ENCODE measurements around the gene LMTK2. TPM values are rescaled to one million over a fixed set of nuclear protein-coding genes. Genes with fewer than 3 reads are reported as not detected.

The LMTK2 gene
- total and polyA plus RNA-seq, 5 donors from 2014 or later = 2.0 to 28.9 (median 3.0) TPM

GRCh38 chr7:98077762-98078161, 28.9 kb upstream of the LMTK2 start:
- Histone ChIP-seq H3K27ac (ENCODE audit: insufficient read depth, low read length, poor library complexity, severe bottlenecking) (no peak overlapping the region), H3K9me3 (ENCODE audit: control insufficient read depth in 2 of 2, low read length in 2 of 2) (no peaks in the 10 kb centered on the region), H3K4me3 (ENCODE audit: low read depth, low read length) (no peak overlapping the region), H3K4me1 (ENCODE audit: control insufficient read depth, insufficient read depth, low read length, poor library complexity, severe bottlenecking) (no peaks in the 10 kb centered on the region), H3K27me3 (ENCODE audit: control insufficient read depth, insufficient read depth, low read length) (no peaks in the 10 kb centered on the region), H3K36me3 (ENCODE audit: control insufficient read depth, insufficient read depth, low read length) (no peaks in the 10 kb centered on the region)
- Mint-ChIP-seq H3K27ac (no peak overlapping the region), H3K36me3 (no peaks in the 10 kb centered on the region), H3K4me3 (no peak overlapping the region), H3K27me3 (peaks cover 14% of the 10 kb centered on the region), H3K9me3 (peaks cover 0 to 2% (median 0%) of the 10 kb centered on the region in 7 donors), H3K4me1 (no peaks in the 10 kb centered on the region)
- DNase-seq (no peak), ATAC-seq (ENCODE audit: low read depth in 2 of 2) (no peak)

GRCh38 chr7:98078197-98078870, 28.3 kb upstream of the LMTK2 start:
- no peak for ATAC-seq (ENCODE audit: low read depth in 2 of 2)
- peaks cover 0 to 2% (median 0%) of the 10 kb centered on the region in 7 donors for H3K9me3 Mint-ChIP-seq
- no peak for DNase-seq
- H3K27me3 Mint-ChIP-seq = peaks cover 14% of the 10 kb centered on the region
- no peaks in the 10 kb centered on the region for H3K27me3 ChIP-seq (ENCODE audit: control insufficient read depth, insufficient read depth, low read length)
- H3K9me3 ChIP-seq (ENCODE audit: control insufficient read depth in 2 of 2, low read length in 2 of 2) = no peaks in the 10 kb centered on the region
- H3K4me1 ChIP-seq (ENCODE audit: control insufficient read depth, insufficient read depth, low read length, poor library complexity, severe bottlenecking) = no peaks in the 10 kb centered on the region
- no peaks in the 10 kb centered on the region for H3K4me1 Mint-ChIP-seq
- H3K4me3 ChIP-seq (ENCODE audit: low read depth, low read length) = no peak overlapping the region
- H3K36me3 Mint-ChIP-seq = no peaks in the 10 kb centered on the region
- no peaks in the 10 kb centered on the region for H3K36me3 ChIP-seq (ENCODE audit: control insufficient read depth, insufficient read depth, low read length)
- no peak overlapping the region for H3K4me3 Mint-ChIP-seq
- H3K27ac ChIP-seq (ENCODE audit: insufficient read depth, low read length, poor library complexity, severe bottlenecking) = no peak overlapping the region
- no peak overlapping the region for H3K27ac Mint-ChIP-seq

- H3K27me3 ChIP-seq (ENCODE audit: control insufficient read depth, insufficient read depth, low read length) = no peaks in the 10 kb centered on the region
- ATAC-seq (ENCODE audit: low read depth in 2 of 2) (no peak), DNase-seq (no peak)
- no peaks in the 10 kb centered on the region for H3K36me3 ChIP-seq (ENCODE audit: control insufficient read depth, insufficient read depth, low read length)
- H3K27me3 Mint-ChIP-seq = peaks cover 18% of the 10 kb centered on the region
- no peaks in the 10 kb centered on the region for H3K36me3 Mint-ChIP-seq
- no peak overlapping the region for H3K4me3 Mint-ChIP-seq
- H3K9me3 ChIP-seq (ENCODE audit: control insufficient read depth in 2 of 2, low read length in 2 of 2) = no peaks in the 10 kb centered on the region
- no peak overlapping the region for H3K27ac ChIP-seq (ENCODE audit: insufficient read depth, low read length, poor library complexity, severe bottlenecking)
- H3K4me1 ChIP-seq (ENCODE audit: control insufficient read depth, insufficient read depth, low read length, poor library complexity, severe bottlenecking) = no peaks in the 10 kb centered on the region
- no peaks in the 10 kb centered on the region for H3K4me1 Mint-ChIP-seq
- H3K27ac Mint-ChIP-seq = no peak overlapping the region
- no peak overlapping the region for H3K4me3 ChIP-seq (ENCODE audit: low read depth, low read length)
- no peaks in the 10 kb centered on the region for H3K9me3 Mint-ChIP-seq
These were observed 26.6 kb upstream of the LMTK2 start for GRCh38 chr7:98079891-98080648.

GRCh38 chr7:98081319-98081718, 25.3 kb upstream of the LMTK2 start:
- Mint-ChIP-seq H3K9me3 (no peaks in the 10 kb centered on the region), H3K27me3 (peaks cover 14% of the 10 kb centered on the region), H3K27ac (no peak overlapping the region), H3K36me3 (no peaks in the 10 kb centered on the region), H3K4me1 (no peaks in the 10 kb centered on the region), H3K4me3 (no peak overlapping the region)
- ATAC-seq (ENCODE audit: low read depth in 2 of 2) = no peak
- DNase-seq = no peak
- H3K9me3 ChIP-seq (ENCODE audit: control insufficient read depth in 2 of 2, low read length in 2 of 2) = no peaks in the 10 kb centered on the region
- H3K27ac ChIP-seq (ENCODE audit: insufficient read depth, low read length, poor library complexity, severe bottlenecking) = no peak overlapping the region
- no peaks in the 10 kb centered on the region for H3K4me1 ChIP-seq (ENCODE audit: control insufficient read depth, insufficient read depth, low read length, poor library complexity, severe bottlenecking)
- H3K27me3 ChIP-seq (ENCODE audit: control insufficient read depth, insufficient read depth, low read length) = no peaks in the 10 kb centered on the region
- no peak overlapping the region for H3K4me3 ChIP-seq (ENCODE audit: low read depth, low read length)
- H3K36me3 ChIP-seq (ENCODE audit: control insufficient read depth, insufficient read depth, low read length) = no peaks in the 10 kb centered on the region

- Histone ChIP-seq H3K9me3 (ENCODE audit: control insufficient read depth in 2 of 2, low read length in 2 of 2) (no peaks in the 10 kb centered on the region), H3K27me3 (ENCODE audit: control insufficient read depth, insufficient read depth, low read length) (no peaks in the 10 kb centered on the region), H3K4me3 (ENCODE audit: low read depth, low read length) (no peak overlapping the region), H3K27ac (ENCODE audit: insufficient read depth, low read length, poor library complexity, severe bottlenecking) (no peak overlapping the region), H3K4me1 (ENCODE audit: control insufficient read depth, insufficient read depth, low read length, poor library complexity, severe bottlenecking) (no peaks in the 10 kb centered on the region), H3K36me3 (ENCODE audit: control insufficient read depth, insufficient read depth, low read length) (no peaks in the 10 kb centered on the region)
- no peaks in the 10 kb centered on the region for H3K36me3 Mint-ChIP-seq
- H3K9me3 Mint-ChIP-seq = no peaks in the 10 kb centered on the region
- H3K27me3 Mint-ChIP-seq = peaks cover 15% of the 10 kb centered on the region
- no peaks in the 10 kb centered on the region for H3K4me1 Mint-ChIP-seq
- no peak for ATAC-seq (ENCODE audit: low read depth in 2 of 2)
- H3K27ac Mint-ChIP-seq = no peak overlapping the region
- no peak overlapping the region for H3K4me3 Mint-ChIP-seq
- no peak for DNase-seq
These were observed 22.0 kb upstream of the LMTK2 start for GRCh38 chr7:98084631-98085030.

- Histone ChIP-seq H3K36me3 (ENCODE audit: control insufficient read depth, insufficient read depth, low read length) (no peaks in the 10 kb centered on the region), H3K4me3 (ENCODE audit: low read depth, low read length) (no peak overlapping the region), H3K27ac (ENCODE audit: insufficient read depth, low read length, poor library complexity, severe bottlenecking) (no peak overlapping the region), H3K4me1 (ENCODE audit: control insufficient read depth, insufficient read depth, low read length, poor library complexity, severe bottlenecking) (no peaks in the 10 kb centered on the region), H3K27me3 (ENCODE audit: control insufficient read depth, insufficient read depth, low read length) (no peaks in the 10 kb centered on the region), H3K9me3 (ENCODE audit: control insufficient read depth in 2 of 2, low read length in 2 of 2) (no peaks in the 10 kb centered on the region)
- Mint-ChIP-seq H3K4me1 (no peaks in the 10 kb centered on the region), H3K27ac (no peak overlapping the region), H3K4me3 (no peak overlapping the region), H3K36me3 (no peaks in the 10 kb centered on the region), H3K9me3 (no peaks in the 10 kb centered on the region), H3K27me3 (peaks cover 10% of the 10 kb centered on the region)
- ATAC-seq (ENCODE audit: low read depth in 2 of 2) (no peak), DNase-seq (no peak)
These were observed 21.0 kb upstream of the LMTK2 start for GRCh38 chr7:98085674-98086073.

- H3K27me3 ChIP-seq (ENCODE audit: control insufficient read depth, insufficient read depth, low read length) = no peaks in the 10 kb centered on the region
- no peak for DNase-seq
- H3K9me3 Mint-ChIP-seq = peaks cover 0 to 2% (median 0%) of the 10 kb centered on the region in 7 donors
These were observed 20.4 kb upstream of the LMTK2 start for GRCh38 chr7:98086281-98086718.

GRCh38 chr7:98088109-98088508, 18.6 kb upstream of the LMTK2 start:
- H3K27me3 ChIP-seq (ENCODE audit: control insufficient read depth, insufficient read depth, low read length) = no peaks in the 10 kb centered on the region
- H3K27ac Mint-ChIP-seq = no peak overlapping the region
- H3K9me3 ChIP-seq (ENCODE audit: control insufficient read depth in 2 of 2, low read length in 2 of 2) = no peaks in the 10 kb centered on the region
- no peaks in the 10 kb centered on the region for H3K4me1 Mint-ChIP-seq
- H3K9me3 Mint-ChIP-seq = peaks cover 0 to 2% (median 0%) of the 10 kb centered on the region in 7 donors
- no peaks in the 10 kb centered on the region for H3K4me1 ChIP-seq (ENCODE audit: control insufficient read depth, insufficient read depth, low read length, poor library complexity, severe bottlenecking)
- no peak overlapping the region for H3K27ac ChIP-seq (ENCODE audit: insufficient read depth, low read length, poor library complexity, severe bottlenecking)
- H3K36me3 Mint-ChIP-seq = no peaks in the 10 kb centered on the region
- ATAC-seq (ENCODE audit: low read depth in 2 of 2) (no peak), DNase-seq (no peak)
- H3K27me3 Mint-ChIP-seq = peaks cover 15% of the 10 kb centered on the region
- H3K4me3 ChIP-seq (ENCODE audit: low read depth, low read length) = no peak overlapping the region
- no peaks in the 10 kb centered on the region for H3K36me3 ChIP-seq (ENCODE audit: control insufficient read depth, insufficient read depth, low read length)
- no peak overlapping the region for H3K4me3 Mint-ChIP-seq

More at GRCh38 chr7:98086281-98086718, 20.4 kb upstream of the LMTK2 start:
- Mint-ChIP-seq H3K4me3 (no peak overlapping the region), H3K36me3 (no peaks in the 10 kb centered on the region), H3K4me1 (no peaks in the 10 kb centered on the region), H3K27ac (no peak overlapping the region), H3K27me3 (peaks cover 14% of the 10 kb centered on the region)
- no peaks in the 10 kb centered on the region for H3K9me3 ChIP-seq (ENCODE audit: control insufficient read depth in 2 of 2, low read length in 2 of 2)
- H3K4me3 ChIP-seq (ENCODE audit: low read depth, low read length) = no peak overlapping the region
- ATAC-seq (ENCODE audit: low read depth in 2 of 2) = no peak
- H3K27ac ChIP-seq (ENCODE audit: insufficient read depth, low read length, poor library complexity, severe bottlenecking) = no peak overlapping the region
- no peaks in the 10 kb centered on the region for H3K36me3 ChIP-seq (ENCODE audit: control insufficient read depth, insufficient read depth, low read length)
- no peaks in the 10 kb centered on the region for H3K4me1 ChIP-seq (ENCODE audit: control insufficient read depth, insufficient read depth, low read length, poor library complexity, severe bottlenecking)

Data from CD4-positive, CD25-positive, alpha-beta regulatory T cell (primary cell).